NCI-H526 (cell line): ENCODE data around the gene ALDH1A1.
A peak's percentile ranks its signal among the peaks of the same experiment; 100 is the strongest.

ENCODE experiments used
- DNase-seq, 2 experiments: peaks; one replicate each; lab custom pipeline; 2025; lab: John Stamatoyannopoulos, UW

The ALDH1A1 gene

DNA sequence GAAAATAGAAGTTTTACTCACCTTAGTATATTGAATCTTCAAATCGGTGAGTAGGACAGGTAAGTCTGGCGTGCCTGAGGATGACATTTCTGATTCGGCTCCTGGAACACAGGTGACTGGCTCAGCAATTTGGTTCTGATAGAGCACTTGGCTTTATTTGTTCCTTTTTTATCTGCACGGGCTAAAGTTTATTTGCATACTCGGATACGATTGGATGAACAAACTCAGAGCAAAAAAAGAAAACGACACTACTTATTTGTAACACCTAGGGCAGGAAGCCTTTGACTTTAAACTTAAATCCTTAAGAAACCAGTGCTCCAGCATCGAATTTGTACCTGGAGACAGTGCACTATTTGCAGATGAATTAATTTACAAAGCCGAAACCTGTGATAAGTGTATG lies at the start of gene ALDH1A1:
TSS of gene ALDH1A1 (minus strand) at position 140 of the 400 bp plus-strand sequence. CDS start at position 87, 53 bp downstream.
- peak; percentile 60 to 83 for DNase-seq

DNA sequence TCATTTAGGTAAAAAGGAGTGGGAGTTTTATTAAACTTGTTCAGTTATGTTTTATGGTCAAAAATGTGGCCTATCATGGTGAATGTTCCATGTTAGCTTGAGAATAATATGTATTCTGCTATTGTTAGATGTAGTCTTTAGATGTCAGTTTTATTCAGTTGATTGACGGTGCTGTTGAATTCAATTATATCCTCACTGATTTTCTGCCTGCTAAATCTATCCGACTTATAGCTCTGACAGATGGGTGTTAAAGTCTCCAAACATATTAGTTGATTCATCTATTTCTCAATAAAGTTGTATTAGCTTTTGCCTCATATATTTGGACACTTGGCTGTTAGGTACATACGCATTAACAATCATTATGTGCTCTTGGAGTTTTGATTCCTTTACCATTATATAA lies 49.0 kb upstream of the ALDH1A1 start:
- no peak for DNase-seq

DNA sequence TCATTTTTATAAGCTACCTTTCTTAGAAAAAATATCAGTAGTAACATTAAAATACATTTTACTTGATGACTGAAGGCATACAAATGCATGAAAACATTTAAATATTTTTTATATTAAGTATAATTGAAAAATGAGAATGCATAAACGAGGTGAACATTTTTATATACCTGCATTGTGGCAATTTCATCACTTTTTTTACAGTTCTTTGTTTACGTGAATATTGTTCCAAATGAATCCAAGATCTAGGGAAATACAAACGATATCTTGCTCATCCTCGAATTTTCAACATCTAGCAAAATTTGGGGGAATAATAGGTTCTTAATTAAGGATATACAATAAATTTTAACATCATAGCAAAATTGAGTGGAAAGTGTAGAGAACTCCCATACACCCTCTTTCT lies 45.5 kb upstream of the ALDH1A1 start:
- no peak for DNase-seq

DNA sequence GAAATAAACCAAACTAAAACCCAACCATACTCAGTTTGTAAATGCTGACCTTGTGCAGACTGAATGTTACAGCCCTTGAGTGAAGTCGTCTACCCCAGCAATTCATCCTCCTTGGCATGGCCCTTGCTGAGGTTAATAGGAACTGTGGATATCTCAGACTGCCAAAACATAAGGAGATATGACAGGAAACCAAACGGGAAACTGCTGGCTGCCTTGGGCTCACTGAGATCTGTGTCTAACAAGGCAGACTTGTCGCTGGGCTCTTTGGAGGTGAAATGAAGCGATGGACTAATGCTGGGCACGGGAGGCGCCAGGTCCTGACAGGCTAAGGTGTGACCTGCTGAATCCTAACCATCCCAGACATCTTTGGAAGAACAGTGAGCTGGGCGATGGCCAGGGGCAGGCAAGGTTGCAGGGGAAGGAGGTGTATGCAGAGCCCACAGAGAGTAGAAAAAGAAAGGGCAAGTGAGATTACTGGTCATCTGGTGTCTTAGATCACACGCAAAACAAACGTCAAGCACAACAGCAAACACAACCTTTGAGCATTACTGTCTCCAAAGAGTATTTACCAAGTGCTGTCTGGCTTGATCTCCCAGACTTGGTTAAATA lies 44.6 kb upstream of the ALDH1A1 start:
- no peak for DNase-seq

DNA sequence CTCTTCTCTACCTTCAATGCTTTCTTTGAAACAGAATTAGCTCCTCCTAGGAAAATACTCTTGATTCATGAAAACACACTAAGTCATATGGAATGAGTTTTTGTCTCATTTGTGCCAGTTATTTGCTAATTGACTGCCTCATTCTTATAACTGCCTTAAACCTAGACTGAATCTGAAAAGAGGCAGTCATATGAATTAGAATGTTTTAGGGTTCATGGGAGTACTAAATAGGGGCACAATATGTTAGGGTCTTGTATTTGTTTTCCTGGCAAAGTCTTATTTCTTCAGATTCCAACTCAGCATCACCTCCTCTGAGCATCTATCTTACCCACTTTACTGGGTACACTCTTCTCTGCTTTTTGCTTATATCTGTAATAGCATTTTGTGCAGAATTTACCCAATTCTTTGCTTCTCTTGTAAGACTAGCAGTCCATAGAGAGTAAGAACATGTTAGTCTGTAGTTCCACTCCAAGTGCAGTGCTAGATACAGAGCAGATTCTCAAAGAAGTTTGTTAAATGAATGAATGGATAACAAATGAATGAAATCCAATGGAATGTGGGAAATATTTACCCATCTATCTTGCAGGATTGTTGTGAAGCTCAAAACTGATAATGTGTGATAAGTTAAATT lies 43.9 kb upstream of the ALDH1A1 start:
- no peak for DNase-seq

DNA sequence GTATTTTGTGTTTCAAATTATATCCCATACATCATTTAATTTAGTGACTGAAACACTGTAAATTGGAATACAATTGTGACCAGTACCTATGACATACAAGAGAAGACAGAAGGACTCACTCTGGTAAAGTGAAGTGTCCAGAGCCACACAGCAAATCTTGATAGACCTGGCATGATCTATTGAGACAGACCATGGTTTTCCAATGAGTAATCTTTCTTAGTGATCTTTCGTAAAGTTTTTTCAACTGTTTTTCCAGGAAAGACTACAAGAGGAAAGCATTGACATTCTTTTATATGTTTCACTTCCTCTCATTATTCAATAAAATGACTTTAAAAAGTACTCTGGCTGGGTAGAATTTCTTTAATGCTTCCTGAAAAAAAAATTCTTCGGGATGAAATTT lies 43.3 kb upstream of the ALDH1A1 start:
- DNase-seq = no peak

DNA sequence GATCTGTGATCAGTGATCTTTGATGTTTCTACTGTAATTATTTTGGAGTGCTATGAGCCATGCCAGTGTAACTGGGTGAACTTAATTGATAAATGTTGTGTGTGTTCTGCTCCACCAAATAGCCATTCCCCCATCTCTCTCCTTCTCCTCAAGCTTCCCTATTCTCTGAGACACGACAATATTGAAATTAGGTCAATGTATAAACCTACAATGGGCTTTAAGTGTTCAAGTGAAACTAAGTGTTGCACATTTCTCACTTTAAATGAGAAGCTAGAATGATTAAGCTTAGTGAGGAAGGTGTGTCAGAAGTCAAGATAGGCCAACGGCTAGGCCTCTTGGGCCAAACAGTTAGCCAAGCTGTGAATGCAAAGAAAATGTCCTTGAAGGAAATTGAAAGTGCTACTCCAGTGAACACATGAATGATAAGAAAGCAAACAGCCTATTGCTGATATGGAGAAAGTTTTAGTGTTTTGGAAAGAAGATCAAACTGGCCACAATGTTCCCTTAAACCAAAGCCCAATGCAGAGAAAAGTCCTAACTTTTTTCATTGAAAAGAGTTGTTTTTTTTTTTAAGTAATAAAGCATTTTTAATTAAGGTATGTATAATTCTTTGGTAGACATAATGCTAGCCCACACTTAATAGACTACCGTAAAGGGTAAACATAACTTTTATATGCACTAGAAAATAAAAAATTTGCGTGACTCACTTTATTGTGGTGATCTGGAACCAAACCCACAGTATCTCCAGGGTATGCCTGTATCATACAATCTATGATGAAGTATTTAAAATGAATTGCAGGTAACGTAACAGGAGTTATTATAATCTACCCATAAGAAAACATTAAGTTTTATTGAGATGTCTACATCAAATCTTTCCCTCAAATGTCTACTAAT lies 42.5 kb upstream of the ALDH1A1 start:
- DNase-seq = no peak

DNA sequence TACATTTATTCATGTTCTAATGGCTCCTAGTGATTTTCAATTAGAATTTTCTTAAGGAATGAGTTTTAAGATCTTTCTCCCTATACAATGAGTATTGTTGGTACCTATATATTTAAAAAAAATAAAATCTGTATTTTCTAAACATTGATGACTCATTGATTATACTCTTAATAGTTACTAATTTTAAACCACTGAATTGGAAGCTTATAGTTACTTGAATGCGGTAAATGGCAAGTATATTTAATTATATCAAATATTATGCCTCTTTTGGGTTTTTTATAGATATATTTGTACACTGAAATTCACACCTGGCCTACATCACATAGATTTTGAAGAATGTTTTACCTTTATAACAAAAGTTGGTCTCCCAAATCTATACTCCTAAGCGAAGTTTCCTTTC lies 38.9 kb upstream of the ALDH1A1 start:
- DNase-seq = no peak

DNA sequence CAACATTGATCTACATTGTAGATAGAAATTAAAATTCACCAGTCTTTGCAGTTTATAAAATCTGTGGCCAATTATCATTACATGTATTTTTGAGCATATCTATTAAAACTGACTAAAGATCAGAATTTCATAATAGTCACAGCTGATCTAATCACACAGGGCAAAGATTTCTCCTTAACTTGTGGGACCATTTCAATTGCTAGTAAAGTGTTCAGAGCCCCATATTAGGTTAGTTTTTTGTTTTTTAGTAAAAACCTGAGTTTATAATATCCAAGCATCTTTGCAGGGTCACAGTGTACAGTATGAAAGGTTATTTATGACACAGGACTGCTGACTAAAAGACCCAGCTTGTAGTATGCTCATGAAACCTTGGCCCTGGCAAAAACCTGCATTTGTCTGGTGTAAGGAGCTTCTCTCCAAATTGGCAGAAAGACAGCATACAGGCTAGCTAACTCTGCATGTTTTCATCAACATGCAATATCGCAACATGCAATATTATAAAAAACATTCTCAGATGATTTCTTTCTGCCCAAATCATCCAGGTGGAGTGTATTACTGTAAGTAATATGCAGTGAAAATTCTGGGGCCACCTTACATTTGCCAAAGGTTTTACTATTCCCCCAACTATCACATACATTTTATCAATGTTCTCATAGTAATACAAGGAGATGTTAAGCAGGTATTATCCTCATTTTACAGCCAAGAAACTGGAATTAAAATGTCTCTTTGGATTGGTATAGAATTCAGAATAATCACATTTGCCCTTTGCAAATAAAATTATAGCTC lies 37.7 kb upstream of the ALDH1A1 start:
- DNase-seq = no peak

DNA sequence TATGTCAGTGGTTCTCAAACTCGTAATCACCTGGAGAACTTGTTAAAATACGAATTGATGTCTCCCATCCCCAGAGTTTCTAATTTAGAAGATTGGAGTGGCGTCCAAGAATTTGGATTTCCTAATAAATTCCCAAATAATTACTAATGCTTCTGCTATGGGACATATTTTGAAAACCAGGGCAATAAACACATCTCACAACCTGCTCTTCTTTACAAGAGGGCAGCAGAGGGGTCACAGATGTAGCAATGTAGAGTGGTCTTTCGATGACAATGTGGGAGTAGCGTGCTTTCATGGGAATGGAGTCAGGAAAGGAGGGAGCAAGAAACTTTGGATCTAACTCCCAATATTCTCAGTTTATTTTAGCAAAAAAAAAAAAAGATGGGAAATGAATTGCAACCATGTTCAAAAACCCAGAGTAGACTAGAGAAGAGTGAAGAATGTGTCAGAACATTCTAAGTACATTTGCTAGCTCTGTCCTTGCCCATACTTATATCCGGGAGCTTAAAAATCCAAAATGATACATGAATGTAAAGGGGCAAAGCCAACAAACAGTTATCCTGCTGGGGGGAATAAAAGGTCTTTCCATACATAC lies 33.8 kb upstream of the ALDH1A1 start:
- DNase-seq = no peak

DNA sequence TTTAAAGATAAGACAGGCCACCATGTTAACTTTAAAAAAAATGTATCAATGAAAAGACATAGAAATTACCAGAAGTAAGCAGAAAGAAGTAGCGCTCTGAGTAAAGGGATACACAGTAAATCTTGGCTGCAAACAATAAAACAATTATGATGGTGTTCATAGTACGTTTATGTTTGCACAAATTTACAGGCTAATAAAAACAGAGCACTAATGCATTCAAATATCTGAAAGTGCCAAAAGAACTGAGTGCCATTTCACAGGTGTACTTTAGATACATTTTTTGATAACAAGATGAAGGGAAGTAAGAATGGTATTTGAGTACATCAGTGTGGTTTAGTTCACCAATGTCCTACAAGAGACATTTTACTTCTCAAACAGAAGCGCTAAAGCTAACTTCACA lies 32.9 kb upstream of the ALDH1A1 start:
- DNase-seq = no peak

DNA sequence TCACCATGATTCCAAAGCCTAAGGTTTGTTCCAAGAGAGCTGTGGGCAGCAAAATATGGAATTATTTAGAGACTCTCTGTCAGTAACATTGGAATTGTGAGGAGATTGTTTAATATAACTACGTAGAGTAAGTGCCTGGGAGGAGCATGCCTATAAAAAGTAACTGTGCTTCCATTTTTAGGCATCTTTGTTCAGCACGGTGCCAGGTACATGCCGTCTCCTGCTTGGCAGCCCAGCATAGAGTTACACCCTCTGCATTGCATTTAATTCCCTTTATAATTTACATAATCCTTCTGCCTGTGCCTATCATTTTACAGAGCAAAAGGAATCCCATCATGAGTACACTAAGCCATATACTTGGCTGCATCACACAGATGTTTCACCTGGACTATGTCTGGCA lies 32.1 kb upstream of the ALDH1A1 start:
- peak; percentile 23 to 56 for DNase-seq

DNA sequence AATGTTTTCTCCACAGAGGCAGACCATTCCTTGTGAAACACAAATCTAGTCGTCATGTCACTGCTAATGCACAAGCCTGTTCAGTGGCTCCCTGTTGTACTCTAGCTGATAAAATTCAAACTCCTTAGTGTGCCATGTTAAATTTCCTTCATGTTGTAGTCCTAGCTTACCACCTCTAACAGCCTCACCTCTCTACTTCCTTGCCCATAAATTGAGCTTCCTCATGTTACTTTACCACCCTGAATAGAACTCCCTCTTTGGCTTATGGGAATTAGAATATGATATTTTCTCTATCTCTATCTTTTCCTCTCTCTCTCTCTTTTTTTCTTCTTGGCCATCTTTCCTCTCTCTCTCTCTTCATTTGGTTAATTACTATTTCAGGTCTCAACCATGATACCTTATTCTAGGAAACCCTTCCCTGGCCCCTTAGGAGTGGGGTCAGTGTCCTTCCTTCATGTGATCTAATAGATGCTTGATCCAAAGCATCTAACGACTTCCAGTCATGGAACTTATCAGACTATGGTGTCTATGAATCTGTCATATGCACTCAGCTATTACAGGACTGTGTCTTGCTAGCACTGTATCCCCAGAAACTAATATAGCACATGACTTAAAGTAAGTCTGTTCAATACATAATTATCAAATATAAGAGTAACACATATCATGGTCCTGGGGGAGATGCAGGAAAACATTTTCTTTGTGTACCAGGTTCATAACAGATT lies 31.5 kb upstream of the ALDH1A1 start:
- DNase-seq = no peak

DNA sequence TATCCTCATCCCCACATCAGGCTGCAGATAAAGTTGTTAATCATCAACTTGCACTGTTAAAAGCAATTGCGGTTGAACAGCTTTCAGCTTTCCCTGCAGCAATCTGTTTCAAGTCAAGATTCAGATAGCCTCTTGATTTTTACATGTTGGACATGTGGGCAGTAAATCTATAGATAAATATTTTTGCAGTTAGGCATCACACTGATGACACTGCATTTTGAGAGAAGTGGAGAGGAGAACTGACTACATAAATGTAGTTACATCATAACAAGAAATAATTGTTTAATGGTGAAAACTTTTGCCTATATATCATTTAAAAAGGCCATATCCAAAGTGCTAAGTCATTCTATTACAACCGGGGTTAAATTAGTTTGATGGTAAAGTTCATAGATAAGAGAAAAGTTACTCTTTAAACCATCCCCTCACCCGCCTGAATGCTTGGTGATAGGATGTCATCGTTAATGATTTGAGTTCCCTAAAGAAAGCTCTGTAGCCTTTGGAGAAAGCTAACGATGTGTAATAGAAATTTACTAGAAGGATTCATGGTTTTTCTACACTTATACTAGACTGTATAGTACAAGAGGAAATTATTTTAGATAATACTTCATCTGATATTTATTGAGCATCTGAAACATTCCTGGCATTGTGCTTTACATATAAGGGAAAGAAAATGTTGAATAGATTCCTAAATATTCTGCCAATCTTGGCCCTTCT lies 30.8 kb upstream of the ALDH1A1 start:
- DNase-seq = peak; percentile 56 to 60

DNA sequence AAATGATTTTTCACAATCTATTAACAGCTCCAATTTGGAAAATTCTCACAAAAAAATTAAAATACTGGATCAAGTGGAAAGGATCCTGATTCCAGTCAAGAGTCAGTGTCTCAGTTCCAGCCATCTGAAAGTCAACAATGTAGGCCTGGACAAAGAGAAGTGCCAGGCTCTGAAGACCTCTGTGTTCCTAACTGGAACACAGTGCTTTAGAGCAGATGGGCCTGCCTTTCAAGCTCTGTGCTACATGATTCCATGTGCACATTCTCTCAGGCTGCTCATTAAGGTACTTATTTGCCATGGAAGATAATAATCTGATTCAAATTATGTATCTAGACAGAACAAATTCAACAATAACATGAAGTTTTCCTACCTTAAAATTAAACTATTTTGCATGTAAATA lies 30.2 kb upstream of the ALDH1A1 start:
- DNase-seq = peak; percentile 56 to 61

DNA sequence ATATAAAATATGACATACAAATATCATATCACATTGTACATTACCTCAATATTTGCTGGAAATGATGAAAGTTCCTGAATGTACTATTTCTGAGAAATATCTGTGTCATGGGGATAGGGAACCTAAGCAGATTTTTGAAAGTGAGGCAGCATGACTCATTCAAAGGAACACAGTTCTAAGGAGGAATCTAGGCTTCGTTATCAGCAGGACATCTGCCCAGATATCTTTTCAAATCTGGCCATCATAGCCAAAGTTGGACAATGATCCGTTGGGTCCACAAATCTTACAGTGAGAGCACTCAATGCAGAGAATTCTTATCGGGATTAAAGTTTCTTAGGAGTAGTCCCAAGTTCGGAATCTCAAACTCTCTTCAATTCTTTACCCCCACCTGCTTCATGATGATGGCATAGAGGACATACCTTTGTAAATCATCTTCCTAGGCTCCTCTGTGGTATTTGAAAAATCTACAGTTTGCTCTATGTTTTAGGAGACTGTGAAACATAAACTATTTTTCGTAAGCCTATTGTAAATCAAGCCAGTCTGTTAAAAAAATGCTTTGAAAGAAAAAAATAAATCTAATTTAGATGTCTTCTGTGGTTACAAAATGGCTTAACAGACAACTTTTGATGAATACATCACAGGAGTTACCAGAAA lies 29.4 kb upstream of the ALDH1A1 start:
- DNase-seq = no peak

DNA sequence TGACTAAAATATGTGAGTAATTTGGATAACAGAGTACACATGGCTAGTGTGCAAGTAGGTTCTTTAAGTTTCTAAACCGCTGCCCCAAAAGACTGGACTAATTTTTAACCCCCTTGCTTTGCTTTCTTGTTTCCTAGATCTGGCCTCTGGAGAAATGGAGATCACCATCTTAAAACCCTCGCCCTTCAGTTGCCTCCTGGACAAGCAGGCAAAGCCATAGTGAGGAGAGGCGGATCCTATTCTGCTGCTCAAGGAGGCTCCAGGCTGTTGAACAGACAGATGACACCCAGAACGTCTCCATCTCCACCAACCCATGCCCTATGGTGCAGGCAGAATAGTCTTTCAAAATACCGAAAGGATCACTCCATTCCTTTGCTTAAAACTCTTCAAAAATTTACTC lies 28.6 kb upstream of the ALDH1A1 start:
- DNase-seq = no peak

DNA sequence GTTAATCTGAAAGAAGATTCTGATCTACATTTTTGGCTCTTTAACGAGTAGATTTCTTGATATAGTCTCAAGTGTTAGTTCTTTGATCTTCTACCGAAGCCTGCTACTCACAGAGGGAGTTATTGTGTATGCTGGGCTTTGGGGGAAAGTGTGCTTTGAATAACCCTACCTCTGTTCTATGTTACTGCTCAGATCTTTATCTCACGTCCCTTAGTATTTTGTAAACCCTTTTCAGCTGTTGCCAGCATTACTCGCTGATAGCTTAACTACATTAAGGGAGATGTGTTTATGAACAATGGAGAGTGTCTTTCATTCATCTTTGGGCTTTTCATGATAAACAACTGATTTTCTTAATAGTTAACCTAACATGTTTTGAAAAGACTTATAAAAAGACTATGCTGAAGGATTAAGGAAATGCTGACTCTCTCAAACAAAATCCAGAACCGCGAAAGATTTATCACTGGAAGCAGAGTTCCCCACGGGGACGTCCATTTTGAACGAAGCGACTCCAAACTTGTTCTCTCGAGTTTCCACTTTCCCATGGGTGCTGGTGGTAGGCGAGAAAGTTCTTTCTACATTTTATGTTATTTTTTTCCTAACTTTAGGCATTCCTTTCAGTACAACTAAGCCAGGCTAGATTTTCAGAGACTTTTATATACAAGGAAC lies 27.9 kb upstream of the ALDH1A1 start:
- peak; percentile 77 to 81 for DNase-seq

DNA sequence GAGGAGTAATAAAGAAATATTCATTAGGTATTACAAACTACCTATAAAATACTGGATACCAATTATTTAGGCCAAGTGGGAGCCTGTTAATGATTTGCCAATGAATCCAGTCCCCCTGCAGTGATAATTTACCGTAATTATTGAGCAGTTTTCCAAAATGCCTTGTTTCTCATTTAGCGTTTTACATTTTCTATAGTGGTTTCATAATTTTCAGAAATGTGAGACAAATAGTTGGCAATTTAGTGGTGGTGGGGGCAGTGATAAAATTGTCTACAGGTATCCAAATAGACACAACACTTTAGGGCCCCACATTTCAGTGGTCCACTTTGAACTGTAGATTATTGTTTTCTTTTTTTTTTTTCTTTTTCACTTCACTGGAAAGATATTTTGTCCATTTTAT lies 27.3 kb upstream of the ALDH1A1 start:
- DNase-seq = peak in 1 of 2 experiments; percentile 34
